Activated CD8-positive, alpha-beta memory T cell treated with anti-CD3 and anti-CD28 coated beads, Interleukin-2, amount 50 U/mL, for 24 hours (primary cell): ENCODE results near the gene EXOC1.
A peak's percentile ranks its signal among the peaks of the same experiment; 100 is the strongest.
"Not testable (repeated sequence)": the region's sequence is repeated elsewhere in the genome, so short reads cannot be mapped to it uniquely, and the experiment has no call there.

Experiments used
- DNase-seq: peaks from one replicate; pipeline ENCODE4 v3.0.0-alpha.2; 2020; ENCODE audit errors: extremely low read depth

Gene EXOC1

DNA sequence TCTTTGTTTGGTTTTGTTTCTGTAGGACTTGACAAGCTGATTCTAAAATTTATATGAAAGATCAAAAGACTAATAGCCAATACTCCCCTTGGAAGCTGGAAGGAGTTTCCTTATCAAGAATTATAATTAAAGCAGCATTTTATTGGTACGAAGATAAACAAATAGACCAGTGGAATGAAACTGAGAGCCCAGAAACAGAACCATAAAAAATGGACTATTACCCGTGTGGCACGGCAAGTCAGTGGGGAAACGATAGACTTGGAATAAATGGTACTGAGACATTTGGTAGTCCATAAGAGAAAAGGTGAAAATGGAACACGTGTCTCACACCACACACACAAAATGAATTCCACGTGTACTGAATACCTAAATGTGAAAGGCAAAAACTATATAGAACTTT, 52.9 kb downstream of the EXOC1 start:
- no peak for DNase-seq

DNA sequence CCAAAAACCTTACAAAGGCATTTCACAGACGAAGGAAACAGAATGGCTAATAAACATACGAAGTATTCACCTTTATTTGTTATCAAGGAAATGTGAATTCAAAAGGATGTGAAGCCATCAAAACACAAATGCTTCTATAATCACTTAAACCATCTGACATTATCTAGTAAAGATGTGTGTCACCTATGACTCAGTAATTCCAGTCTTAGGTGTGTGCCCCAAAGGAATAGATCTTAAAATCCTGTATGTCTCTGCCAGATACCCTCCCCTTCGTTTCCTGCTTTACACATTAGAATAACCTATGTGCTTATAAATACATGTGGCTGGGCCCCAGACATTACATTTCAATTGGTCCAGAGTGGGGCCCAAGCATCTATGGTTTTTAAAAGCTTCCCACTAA, 53.5 kb downstream of the EXOC1 start:
- DNase-seq = no peak

GRCh38 chr4:55907469-55907868, 54.0 kb downstream of the EXOC1 start:
- no peak for DNase-seq

- no peak for DNase-seq
These were observed 56.7 kb downstream of the EXOC1 start for GRCh38 chr4:55910140-55910539.

DNA sequence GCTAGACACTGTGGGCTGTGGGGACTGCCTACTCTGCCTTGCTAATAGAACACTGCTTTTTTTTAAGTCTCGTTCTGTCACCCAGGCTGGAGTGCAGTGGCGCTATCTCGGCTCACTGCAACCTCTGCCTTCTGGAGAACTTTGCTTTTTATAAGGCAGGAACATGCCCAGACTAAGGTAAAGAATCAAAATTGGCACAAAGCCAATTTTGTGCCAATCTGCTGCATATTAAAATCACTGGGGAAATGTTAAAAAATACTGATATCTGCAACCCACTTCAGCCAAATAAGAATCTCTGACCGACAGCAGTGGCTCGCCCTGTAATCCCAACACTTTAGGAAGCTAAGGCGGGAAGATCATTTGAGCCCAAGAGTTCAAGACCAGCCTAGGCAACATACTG, 58.8 kb downstream of the EXOC1 start:
- no peak for DNase-seq

- no peak for DNase-seq
These were observed 67.1 kb downstream of the EXOC1 start for GRCh38 chr4:55920571-55920970.

- DNase-seq = no peak
These were observed 67.6 kb downstream of the EXOC1 start for GRCh38 chr4:55921093-55921492.

- no peak for DNase-seq
These were observed 71.8 kb downstream of the EXOC1 start for GRCh38 chr4:55925241-55925640.

DNA sequence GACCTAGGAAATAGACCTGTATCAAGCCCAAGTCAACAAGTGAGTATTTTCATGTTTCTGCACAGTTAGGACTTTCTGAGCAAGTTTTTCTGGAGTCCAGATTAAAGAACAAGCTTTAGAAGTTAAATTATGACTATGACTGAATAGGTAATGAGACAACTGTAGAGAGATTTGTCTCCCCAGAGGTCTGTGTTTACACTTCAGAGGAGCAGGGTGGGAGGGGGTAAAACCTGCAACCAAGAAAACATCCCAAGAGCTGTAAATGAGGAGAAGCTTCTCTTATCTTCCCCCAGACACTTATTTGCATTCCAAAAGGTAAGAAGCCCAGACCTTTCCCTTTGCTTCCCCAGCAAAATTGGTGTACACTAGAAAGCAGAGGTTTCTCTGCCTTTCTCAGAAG, 73.2 kb downstream of the EXOC1 start:
- DNase-seq = no peak

- no peak for DNase-seq
These were observed 74.5 kb downstream of the EXOC1 start for GRCh38 chr4:55927803-55928437.

GRCh38 chr4:55928846-55929245, 75.4 kb downstream of the EXOC1 start:
- no peak for DNase-seq

- DNase-seq = no peak
These were observed 77.6 kb downstream of the EXOC1 start for GRCh38 chr4:55931043-55931442.

GRCh38 chr4:55931833-55932232, 78.4 kb downstream of the EXOC1 start:
- no peak for DNase-seq

DNA sequence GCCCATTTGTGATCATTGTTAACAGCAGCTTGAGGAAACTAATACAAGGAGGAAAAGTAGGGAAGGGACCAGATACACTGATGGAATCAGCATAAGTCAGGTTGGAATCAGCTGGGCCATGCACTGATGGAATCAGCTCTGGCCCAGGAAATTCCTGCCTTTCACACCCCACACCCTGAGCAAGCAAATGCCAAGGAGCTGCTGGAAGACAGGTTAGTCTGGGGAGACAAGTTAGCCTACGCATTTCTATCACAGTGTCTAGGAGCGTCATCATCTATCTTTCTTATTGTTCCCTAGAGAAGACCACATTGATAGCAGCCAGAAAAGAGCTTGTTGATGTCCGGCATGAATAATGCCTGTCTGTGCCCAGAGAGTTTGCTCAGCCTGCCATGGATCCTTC, 79.1 kb downstream of the EXOC1 start:
- DNase-seq = no peak

GRCh38 chr4:55933611-55934010, 80.2 kb downstream of the EXOC1 start:
- no peak for DNase-seq

- DNase-seq = not testable (repeated sequence)
These were observed 82.5 kb downstream of the EXOC1 start for GRCh38 chr4:55935907-55936306.

- no peak for DNase-seq
These were observed 85.0 kb downstream of the EXOC1 start for GRCh38 chr4:55938481-55938880.

- DNase-seq = no peak
These were observed 86.0 kb downstream of the EXOC1 start for GRCh38 chr4:55939421-55939820.

- DNase-seq = no peak
These were observed 88.5 kb downstream of the EXOC1 start for GRCh38 chr4:55941881-55942396.

DNA sequence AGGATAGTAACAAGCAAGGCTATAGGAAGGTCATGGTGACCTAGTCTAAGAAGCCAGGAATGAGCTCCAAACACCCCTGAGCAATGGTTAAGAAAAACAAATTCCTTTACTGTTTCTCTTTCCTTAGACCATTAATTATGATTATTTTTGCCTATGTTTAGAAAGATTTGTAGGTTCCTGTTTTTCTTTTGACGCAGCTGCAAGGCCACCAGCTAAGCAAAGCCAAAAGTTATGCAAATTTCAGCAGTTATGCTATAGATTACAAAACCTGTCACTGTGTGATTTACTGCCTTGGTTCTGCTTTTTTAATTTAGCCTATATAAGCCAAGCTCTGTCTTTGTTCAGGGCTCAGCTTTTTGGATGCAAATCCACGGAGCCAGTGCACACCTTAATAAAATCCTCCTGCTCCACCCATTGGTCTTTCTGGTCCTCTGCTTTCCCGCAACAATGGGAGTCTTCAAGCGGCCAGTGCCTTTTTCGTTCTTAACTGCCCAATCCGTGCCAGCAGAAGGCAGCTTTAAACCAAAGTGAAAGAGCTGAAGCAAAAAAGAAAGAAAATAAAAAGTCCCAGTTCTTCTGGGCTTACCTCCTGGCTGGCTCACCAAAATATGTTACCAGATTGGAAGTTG, 93.9 kb downstream of the EXOC1 start:
- DNase-seq = no peak

DNA sequence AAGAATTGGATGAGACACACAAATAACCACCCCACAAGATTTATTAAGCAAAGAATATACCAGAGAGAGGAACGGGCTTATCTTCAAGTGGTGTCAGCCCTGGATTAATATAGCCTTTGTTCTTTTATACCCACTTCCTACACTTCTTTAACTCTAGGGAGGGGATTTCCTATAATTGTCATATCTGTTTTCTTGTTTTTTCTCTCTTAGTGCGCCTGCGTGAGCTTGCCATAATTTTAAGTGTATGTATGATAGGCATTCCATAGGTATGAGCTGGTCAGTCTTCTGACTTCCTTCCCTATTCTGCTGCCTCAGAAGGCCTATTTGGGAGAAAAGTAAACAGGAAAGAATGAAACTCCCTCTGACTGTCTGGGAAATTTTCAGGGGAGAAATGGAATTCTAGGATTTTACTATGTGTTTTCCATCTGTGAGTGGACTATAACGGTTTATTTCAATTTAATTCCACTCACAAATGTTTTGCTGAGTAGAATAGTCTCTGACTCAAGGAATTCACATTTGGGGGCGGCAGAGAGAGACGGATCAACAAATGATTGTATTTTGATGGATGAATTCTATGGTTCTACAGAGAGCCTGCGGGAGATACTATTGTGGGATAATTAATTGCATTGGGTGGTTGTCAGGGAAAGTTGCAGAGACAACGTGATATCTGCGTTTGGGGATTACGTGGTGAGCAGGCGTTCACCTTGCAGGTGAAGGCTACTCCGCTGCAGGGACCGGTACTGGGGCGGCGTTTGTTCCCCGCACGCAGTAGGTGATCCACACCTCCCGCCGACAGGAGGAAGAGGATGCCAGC, 94.7 kb downstream of the EXOC1 start:
- no peak for DNase-seq

- DNase-seq = peak; percentile 81
These were observed 95.5 kb downstream of the EXOC1 start, which contains the start of gene CEP135 for GRCh38 chr4:55948726-55949481. Gene CEP135 (plus strand): TSS chr4:55948945. CDS start chr4:55952131, 3,186 bp downstream.
